GM12878 (cell line): ENCODE measurements around the gene EHD1. TPM values are rescaled to one million over a fixed set of nuclear protein-coding genes. Genes with fewer than 3 reads are reported as not detected.

ENCODE experiments used
- BMI1 ChIP-seq: fragments of 450-650 bp; IDR thresholded peaks from 2 replicates; pipeline ENCODE4 v1.6.1; 2016; ENCODE audit warnings: mild to moderate bottlenecking, moderate library complexity, borderline replicate concordance
- CBFB ChIP-seq: IDR thresholded peaks from 2 replicates; pipeline ENCODE4 v1.6.1; 2016; ENCODE audit warnings: antibody characterized with exemption, low read depth
- CEBPZ ChIP-seq: fragments of 150-350 bp; IDR thresholded peaks from 2 replicates; pipeline ENCODE4 v1.6.1; 2016; ENCODE audit warnings: low read depth, low read length
- CHD2 ChIP-seq: IDR thresholded peaks from 2 replicates; pipeline ENCODE4 v1.6.1; 2011; ENCODE audit warnings: low read depth, low read length, improper control_type of control experiment, borderline replicate concordance
- EGR1 ChIP-seq, 2 experiments: IDR thresholded peaks; 1 replicate in 1 of 2; 2 replicates in 1 of 2; pipeline ENCODE4 v1.6.1; 2011 to 2012; ENCODE audit warnings: low read depth in 2 of 2, low read length in 2 of 2, borderline replicate concordance in 1 of 2, mild to moderate bottlenecking in 1 of 2, moderate library complexity in 1 of 2
- EP300 ChIP-seq, 2 experiments: fragments of 150-350 bp in 1 of 2; IDR thresholded peaks; 2 replicates each; pipeline ENCODE4 v1.6.1; 2011 to 2012; ENCODE audit warnings: low read depth in 2 of 2, low read length in 2 of 2, borderline replicate concordance in 1 of 2, improper control_type of control experiment in 1 of 2, inconsistent platforms in 1 of 2; ENCODE audit not compliant: control insufficient read depth in 1 of 2
- ESRRA ChIP-seq: IDR thresholded peaks from 2 replicates; pipeline ENCODE4 v1.6.1; 2012; ENCODE audit warnings: mild to moderate bottlenecking, low read length, improper control_type of control experiment
- GATAD2B ChIP-seq: fragments of 450-650 bp; conservative IDR thresholded peaks from 2 replicates; pipeline ENCODE4 v1.6.1; 2017; ENCODE audit warnings: low read depth, mild to moderate bottlenecking, moderate library complexity
- HDAC6 ChIP-seq: fragments of 200-600 bp; sonication (generic); IDR thresholded peaks from one replicate; pipeline ENCODE4 v1.8.0; 2017; ENCODE audit warnings: antibody characterized with exemption; ENCODE audit not compliant: unreplicated experiment
- IKZF1 ChIP-seq: fragments of 450-650 bp; conservative IDR thresholded peaks from 2 replicates; pipeline ENCODE4 v1.6.1; 2017; ENCODE audit warnings: antibody characterized with exemption, mild to moderate bottlenecking
- IRF3 ChIP-seq: fragments of 450-650 bp; IDR thresholded peaks from 2 replicates; pipeline ENCODE4 v1.6.1; 2014; ENCODE audit warnings: mild to moderate bottlenecking
- KDM1A ChIP-seq: fragments of 200-600 bp; sonication (generic); IDR thresholded peaks from 2 replicates; pipeline ENCODE4 v1.6.1; 2016; ENCODE audit warnings: borderline replicate concordance
- KLF5 ChIP-seq: fragments of 450-650 bp; IDR thresholded peaks from 2 replicates; pipeline ENCODE4 v1.6.1; 2014; ENCODE audit warnings: mild to moderate bottlenecking; ENCODE audit not compliant: partially characterized antibody
- NBN ChIP-seq: fragments of 450-650 bp; IDR thresholded peaks from 2 replicates; pipeline ENCODE4 v1.6.1; 2016
- POLR2A ChIP-seq: IDR thresholded peaks from 2 replicates; pipeline ENCODE4 v1.6.1; 2011; ENCODE audit warnings: low read depth, mild to moderate bottlenecking, low read length
- RBBP5 ChIP-seq: fragments of 200-600 bp; sonication (generic); conservative IDR thresholded peaks from 2 replicates; pipeline ENCODE4 v1.6.1; 2016
- RUNX3 ChIP-seq: IDR thresholded peaks from 2 replicates; pipeline ENCODE4 v1.6.1; 2012; ENCODE audit warnings: low read length, inconsistent platforms
- SMARCA5 ChIP-seq: fragments of 450-650 bp; IDR thresholded peaks from 2 replicates; pipeline ENCODE4 v1.6.1; 2017; ENCODE audit warnings: mild to moderate bottlenecking
- SREBF2 ChIP-seq: IDR thresholded peaks from 2 replicates; pipeline ENCODE4 v1.6.1; 2012; ENCODE audit warnings: mild to moderate bottlenecking, low read length
- TBL1XR1 ChIP-seq: IDR thresholded peaks from 2 replicates; pipeline ENCODE4 v1.6.1; 2012; ENCODE audit warnings: low read depth, low read length, improper control_type of control experiment
- WRNIP1 ChIP-seq: IDR thresholded peaks from 2 replicates; pipeline ENCODE4 v1.6.1; 2011; ENCODE audit warnings: low read depth, low read length, improper control_type of control experiment, borderline replicate concordance
- ZNF24 ChIP-seq: fragments of 450-650 bp; IDR thresholded peaks from 2 replicates; pipeline ENCODE4 v1.6.1; 2017; ENCODE audit warnings: antibody characterized with exemption, mild to moderate bottlenecking
- ZZZ3 ChIP-seq: IDR thresholded peaks from 2 replicates; pipeline ENCODE4 v1.6.1; 2011; ENCODE audit warnings: low read depth; ENCODE audit not compliant: control insufficient read depth, insufficient read length
- polyA plus RNA-seq, 11 experiments: library from polyadenylated mRNA; depleted of rRNA in 4 of 11; unstranded in 6 of 11; stranded (reverse) in 5 of 11; fragments of >200 nt; fragmentation: Nextera tagmentation in 4 of 11; fragmentation: Illumina TruSeq in 1 of 11; extraction: Ambion mirVana in 4 of 11; extraction: Trizol in 1 of 11; gene quantifications; 1 replicate in 1 of 11; 2 replicates in 10 of 11; pipeline versions ENCODE4 v1.2.1 to v1.2.3, GENCODE V29; 2011 to 2016; ENCODE audit warnings: inconsistent platforms in 2 of 11, missing spikeins in 2 of 11, low read depth in 1 of 11
- total RNA-seq, 4 experiments: library from RNA; depleted of rRNA in 3 of 4; stranded (reverse); fragments of >200 nt in 3 of 4; fragmentation: Illumina TruSeq in 1 of 4; extraction: Trizol in 1 of 4; gene quantifications; 2 replicates each; pipeline versions ENCODE4 v1.2.1 to v1.2.3, GENCODE V29; 2013 to 2021
- TF ChIP-seq, protein P1 (sequence below): fragments of 450-650 bp; conservative IDR thresholded peaks from 2 replicates; pipeline ENCODE4 v1.6.1; 2017; ENCODE audit warnings: mild to moderate bottlenecking, moderate library complexity
- TF ChIP-seq, protein P2 (sequence below): fragments of 450-650 bp; IDR thresholded peaks from 2 replicates; pipeline ENCODE4 v1.6.1; 2017; ENCODE audit warnings: low read depth, mild to moderate bottlenecking, moderate library complexity

The EHD1 gene
- total and polyA plus RNA-seq, 10 of the 15 experiments (the other 5 are each of a cell fraction or from before 2014, with no cell fraction given), result 1.0 to 165 (median 66.5) TPM

DNA sequence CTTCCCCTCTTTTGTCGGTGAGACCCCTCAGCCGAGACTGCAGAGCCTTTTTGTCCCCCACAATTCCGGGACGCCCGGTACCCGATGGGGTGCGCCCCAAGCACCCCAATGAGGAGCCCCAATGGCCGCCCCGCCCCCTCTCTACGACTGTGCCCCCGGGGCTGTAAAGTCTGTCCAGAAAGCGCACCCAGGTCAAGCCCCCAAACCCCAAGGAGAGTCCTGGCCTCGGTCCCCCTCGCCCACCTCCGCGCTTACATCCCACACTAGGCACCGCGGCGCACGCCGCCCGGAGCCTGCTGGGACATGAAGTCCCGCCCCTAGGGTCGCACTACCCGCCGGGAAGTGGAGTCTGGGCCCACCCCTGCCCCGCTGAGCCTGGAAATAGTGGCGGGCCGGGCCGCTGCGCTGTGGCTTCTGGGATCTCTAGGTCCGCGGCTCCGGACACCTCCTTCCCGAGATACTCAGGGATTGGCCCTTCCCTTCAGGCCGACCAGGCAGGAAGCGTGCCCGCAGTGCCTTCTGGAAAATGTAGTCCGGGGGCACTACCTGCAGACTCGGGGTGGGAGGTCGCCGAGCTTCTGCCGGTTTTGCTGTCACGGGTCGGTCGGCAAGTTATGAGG is 68.0 kb downstream of the EHD1 start, which contains the start of gene MEN1 (continued):
- no peak for TF ChIP-seq CEBPZ
- no peak for TF ChIP-seq SMARCA5
- TF ChIP-seq, protein P1, sequence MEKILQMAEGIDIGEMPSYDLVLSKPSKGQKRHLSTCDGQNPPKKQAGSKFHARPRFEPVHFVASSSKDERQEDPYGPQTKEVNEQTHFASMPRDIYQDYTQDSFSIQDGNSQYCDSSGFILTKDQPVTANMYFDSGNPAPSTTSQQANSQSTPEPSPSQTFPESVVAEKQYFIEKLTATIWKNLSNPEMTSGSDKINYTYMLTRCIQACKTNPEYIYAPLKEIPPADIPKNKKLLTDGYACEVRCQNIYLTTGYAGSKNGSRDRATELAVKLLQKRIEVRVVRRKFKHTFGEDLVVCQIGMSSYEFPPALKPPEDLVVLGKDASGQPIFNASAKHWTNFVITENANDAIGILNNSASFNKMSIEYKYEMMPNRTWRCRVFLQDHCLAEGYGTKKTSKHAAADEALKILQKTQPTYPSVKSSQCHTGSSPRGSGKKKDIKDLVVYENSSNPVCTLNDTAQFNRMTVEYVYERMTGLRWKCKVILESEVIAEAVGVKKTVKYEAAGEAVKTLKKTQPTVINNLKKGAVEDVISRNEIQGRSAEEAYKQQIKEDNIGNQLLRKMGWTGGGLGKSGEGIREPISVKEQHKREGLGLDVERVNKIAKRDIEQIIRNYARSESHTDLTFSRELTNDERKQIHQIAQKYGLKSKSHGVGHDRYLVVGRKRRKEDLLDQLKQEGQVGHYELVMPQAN, result peak; percentile 70
- no peak for TF ChIP-seq KLF5
- TF ChIP-seq SREBF2, result no peak
- peak in 1 of 2 experiments; percentile 68; a peak in 1 of 3 replicates for TF ChIP-seq EGR1 (IDR thresholded peaks at IDR 0.05; ENCODE audit: borderline replicate concordance in 1 of 2, low read depth in 2 of 2, low read length in 2 of 2)
- TF ChIP-seq BMI1, result no peak
- TF ChIP-seq ZZZ3, result no peak
- no peak for TF ChIP-seq ESRRA
- TF ChIP-seq TBL1XR1, result 0 out of 2 replicates have a peak, but pooled peaks have one; percentile 21
- peak; percentile 99 for TF ChIP-seq IKZF1
- peak; percentile 44; the same call in 1 of the 2 replicates for TF ChIP-seq CHD2
- TF ChIP-seq POLR2A, result peak; percentile 80
- no peak for TF ChIP-seq WRNIP1
- peak; percentile 47; the same call in 1 of the 2 replicates for TF ChIP-seq CBFB
- TF ChIP-seq, protein P2, sequence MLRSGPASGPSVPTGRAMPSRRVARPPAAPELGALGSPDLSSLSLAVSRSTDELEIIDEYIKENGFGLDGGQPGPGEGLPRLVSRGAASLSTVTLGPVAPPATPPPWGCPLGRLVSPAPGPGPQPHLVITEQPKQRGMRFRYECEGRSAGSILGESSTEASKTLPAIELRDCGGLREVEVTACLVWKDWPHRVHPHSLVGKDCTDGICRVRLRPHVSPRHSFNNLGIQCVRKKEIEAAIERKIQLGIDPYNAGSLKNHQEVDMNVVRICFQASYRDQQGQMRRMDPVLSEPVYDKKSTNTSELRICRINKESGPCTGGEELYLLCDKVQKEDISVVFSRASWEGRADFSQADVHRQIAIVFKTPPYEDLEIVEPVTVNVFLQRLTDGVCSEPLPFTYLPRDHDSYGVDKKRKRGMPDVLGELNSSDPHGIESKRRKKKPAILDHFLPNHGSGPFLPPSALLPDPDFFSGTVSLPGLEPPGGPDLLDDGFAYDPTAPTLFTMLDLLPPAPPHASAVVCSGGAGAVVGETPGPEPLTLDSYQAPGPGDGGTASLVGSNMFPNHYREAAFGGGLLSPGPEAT, result peak; percentile 38; the same call in 1 of the 2 replicates
- peak; percentile 60 for TF ChIP-seq NBN
- TF ChIP-seq ZNF24, result no peak
- TF ChIP-seq RUNX3, result peak; percentile 47
- TF ChIP-seq EP300 (IDR thresholded peaks at IDR 0.05; ENCODE audit: borderline replicate concordance in 1 of 2, control insufficient read depth in 1 of 2, low read depth in 2 of 2, low read length in 2 of 2), result no peak
- no peak for TF ChIP-seq KDM1A
- TF ChIP-seq RBBP5, result no peak
- TF ChIP-seq HDAC6, result no peak
- no peak for TF ChIP-seq IRF3
- TF ChIP-seq GATAD2B, result 0 out of 2 replicates have a peak, but pooled peaks have one; percentile 9
